Measurements from ENCODE around the gene NFATC3. TPM values are rescaled to one million over a fixed set of nuclear protein-coding genes. Genes with fewer than 3 reads are reported as not detected.
"Not testable (repeated sequence)": the region's sequence is repeated elsewhere in the genome, so short reads cannot be mapped to it uniquely, and the experiment has no call there.

The NFATC3 gene
- total RNA-seq, 2 experiments from 2014 or later, result 84.8 to 94.4 TPM

DNA sequence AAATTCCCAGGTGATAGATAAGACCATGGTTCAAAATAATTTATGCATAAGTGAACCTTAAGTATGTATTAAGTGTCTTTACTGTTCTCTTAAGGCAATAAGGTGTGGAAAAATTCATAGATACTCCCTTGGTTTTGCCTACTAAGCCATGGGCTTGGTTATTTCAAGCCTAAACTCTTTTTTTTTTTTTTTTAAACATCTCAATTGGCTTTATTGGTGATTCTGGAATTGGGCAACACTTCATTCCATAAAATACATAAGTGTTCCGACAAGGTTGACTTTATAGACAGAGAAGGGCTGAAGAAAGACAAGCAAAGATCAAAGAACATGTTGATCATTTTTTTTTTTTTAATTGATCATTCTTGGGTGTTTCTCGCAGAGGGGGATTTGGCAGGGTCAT, 77.2 kb downstream of the NFATC3 start:
- Histone ChIP-seq H3K9me3 (ENCODE audit: control insufficient read depth in 1 of 2, insufficient read depth in 1 of 2, low read length in 2 of 2) (no peaks in the 10 kb centered on the region), H3K4me1 (ENCODE audit: insufficient read depth, low read length) (no peaks in the 10 kb centered on the region), H3K4me3 (ENCODE audit: low read length) (no peak overlapping the region), H3K27me3 (ENCODE audit: control insufficient read depth in 1 of 2, insufficient read depth in 2 of 2, low read length in 2 of 2) (no peaks in the 10 kb centered on the region), H3K36me3 (ENCODE audit: insufficient read depth, low read length) (peaks cover 58% of the 10 kb centered on the region), H3K27ac (ENCODE audit: low read depth in 1 of 2, low read length in 2 of 2) (no peak overlapping the region)
- Mint-ChIP-seq H3K36me3 (ENCODE audit: low read depth) (peaks cover 67% of the 10 kb centered on the region), H3K27me3 (no peaks in the 10 kb centered on the region), H3K4me3 (no peak overlapping the region), H3K9me3 (no peaks in the 10 kb centered on the region), H3K4me1 (ENCODE audit: low read depth) (no peaks in the 10 kb centered on the region), H3K27ac (peak overlapping the region; percentile 38)
- intact Hi-C loops (cut with DNase I, micrococcal nuclease), result no loop called here
- TF ChIP-seq CTCF (IDR thresholded peaks at IDR 0.05), result no peak
- ChIA-PET CTCF (no interaction called here), POLR2A (no interaction called here)
- ATAC-seq (ENCODE audit: poor library complexity) (no peak), DNase-seq (no peak)

DNA sequence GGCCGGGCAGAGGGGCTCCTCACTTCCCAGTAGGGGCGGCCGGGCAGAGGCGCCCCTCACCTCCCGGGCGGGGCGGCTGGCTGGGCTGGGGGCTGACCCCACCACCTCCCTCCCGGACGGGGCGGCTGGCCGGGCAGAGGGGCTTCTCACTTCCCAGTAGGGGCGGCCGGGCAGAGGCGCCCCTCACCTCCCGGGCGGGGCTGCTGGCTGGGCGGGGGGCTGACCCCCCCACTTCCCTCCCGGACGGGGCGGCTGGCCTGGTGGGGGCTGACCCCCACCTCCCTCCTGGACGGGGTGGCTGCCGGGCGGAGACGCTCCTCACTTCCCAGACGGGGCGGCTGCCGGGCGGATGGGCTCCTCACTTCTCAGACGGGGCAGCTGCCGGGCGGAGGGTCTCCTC, 78.1 kb downstream of the NFATC3 start:
- H3K36me3 Mint-ChIP-seq (ENCODE audit: low read depth), result peaks cover 64% of the 10 kb centered on the region
- H3K27ac Mint-ChIP-seq; H3K4me3 Mint-ChIP-seq; CTCF ChIA-PET; H3K27me3 Mint-ChIP-seq; H3K9me3 Mint-ChIP-seq; H3K27me3 ChIP-seq (ENCODE audit: control insufficient read depth in 1 of 2, insufficient read depth in 2 of 2, low read length in 2 of 2); ATAC-seq (ENCODE audit: poor library complexity); H3K4me1 ChIP-seq (ENCODE audit: insufficient read depth, low read length); intact Hi-C loops (cut with DNase I, micrococcal nuclease); H3K9me3 ChIP-seq (ENCODE audit: control insufficient read depth in 1 of 2, insufficient read depth in 1 of 2, low read length in 2 of 2); H3K27ac ChIP-seq (ENCODE audit: low read depth in 1 of 2, low read length in 2 of 2); DNase-seq; H3K4me1 Mint-ChIP-seq (ENCODE audit: low read depth); H3K4me3 ChIP-seq (ENCODE audit: low read length); POLR2A ChIA-PET: not testable (repeated sequence)
- H3K36me3 ChIP-seq (ENCODE audit: insufficient read depth, low read length), result peaks cover 58% of the 10 kb centered on the region

DNA sequence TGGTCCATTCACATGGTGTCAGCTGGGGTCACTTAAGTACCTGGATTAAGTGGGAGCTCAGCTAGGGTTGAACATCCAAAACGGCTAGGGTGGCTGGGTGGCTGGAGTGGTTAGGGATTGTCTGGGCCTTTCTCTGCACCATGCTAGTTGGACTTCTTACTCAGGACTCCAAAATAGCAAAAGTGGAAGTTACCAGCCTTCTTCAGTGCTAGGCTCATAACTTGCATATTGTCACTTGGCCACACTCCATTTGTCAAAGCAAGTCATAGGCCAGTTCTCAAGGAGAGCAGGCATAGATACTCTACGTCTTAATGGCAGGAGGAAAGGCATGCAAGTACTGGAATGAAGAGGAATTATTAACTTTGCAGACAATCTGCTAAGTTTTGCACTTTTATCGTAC, 81.1 kb downstream of the NFATC3 start:
- Histone ChIP-seq H3K4me3 (ENCODE audit: low read length) (no peak overlapping the region), H3K4me1 (ENCODE audit: insufficient read depth, low read length) (no peaks in the 10 kb centered on the region), H3K27ac (ENCODE audit: low read depth in 1 of 2, low read length in 2 of 2) (no peak overlapping the region), H3K27me3 (ENCODE audit: control insufficient read depth in 1 of 2, insufficient read depth in 2 of 2, low read length in 2 of 2) (no peaks in the 10 kb centered on the region), H3K9me3 (ENCODE audit: control insufficient read depth in 1 of 2, insufficient read depth in 1 of 2, low read length in 2 of 2) (no peaks in the 10 kb centered on the region), H3K36me3 (ENCODE audit: insufficient read depth, low read length) (peaks cover 48% of the 10 kb centered on the region)
- CTCF ChIA-PET, result no interaction called here
- no peak overlapping the region for H3K4me3 Mint-ChIP-seq
- no peaks in the 10 kb centered on the region for H3K4me1 Mint-ChIP-seq (ENCODE audit: low read depth)
- POLR2A ChIA-PET, result no interaction called here
- no peaks in the 10 kb centered on the region for H3K27me3 Mint-ChIP-seq
- DNase-seq, result no peak
- H3K36me3 Mint-ChIP-seq (ENCODE audit: low read depth), result peaks cover 57% of the 10 kb centered on the region
- intact Hi-C loops (cut with DNase I, micrococcal nuclease), result loop anchor here in 1 of 2 experiments (5.0 kb wide), 1 partner anchor 74 kb away; no protein-coding TSS in a partner anchor
- H3K9me3 Mint-ChIP-seq, result no peaks in the 10 kb centered on the region
- no peak for TF ChIP-seq CTCF (IDR thresholded peaks at IDR 0.05)
- no peak for ATAC-seq (ENCODE audit: poor library complexity)
- H3K27ac Mint-ChIP-seq, result no peak overlapping the region

- Histone ChIP-seq H3K4me1 (ENCODE audit: insufficient read depth, low read length) (no peaks in the 10 kb centered on the region), H3K36me3 (ENCODE audit: insufficient read depth, low read length) (peaks cover 87% of the 10 kb centered on the region), H3K27me3 (ENCODE audit: control insufficient read depth in 1 of 2, insufficient read depth in 2 of 2, low read length in 2 of 2) (no peaks in the 10 kb centered on the region), H3K9me3 (ENCODE audit: control insufficient read depth in 1 of 2, insufficient read depth in 1 of 2, low read length in 2 of 2) (no peaks in the 10 kb centered on the region), H3K27ac (ENCODE audit: low read depth in 1 of 2, low read length in 2 of 2) (no peak overlapping the region), H3K4me3 (ENCODE audit: low read length) (no peak overlapping the region)
- ChIA-PET POLR2A (no interaction called here), CTCF (interaction anchor here (1.9 to 2.1 kb wide), 2 partner anchors 11 to 12 kb away, joined by 4 to 6 read pairs; no protein-coding TSS in a partner anchor)
- Mint-ChIP-seq H3K4me1 (ENCODE audit: low read depth) (peaks cover 12% of the 10 kb centered on the region), H3K4me3 (no peak overlapping the region), H3K27me3 (no peaks in the 10 kb centered on the region), H3K27ac (peak overlapping the region; percentile 70), H3K9me3 (no peaks in the 10 kb centered on the region), H3K36me3 (ENCODE audit: low read depth) (peaks cover 92% of the 10 kb centered on the region)
- DNase-seq (no peak), ATAC-seq (ENCODE audit: poor library complexity) (no peak)
- intact Hi-C loops (cut with DNase I, micrococcal nuclease), result loop anchor here in 1 of 2 experiments (5.0 kb wide), 2 partner anchors 42 to 48 kb away; no protein-coding TSS in a partner anchor
- TF ChIP-seq CTCF (IDR thresholded peaks at IDR 0.05), result no peak
Observed at GRCh38 chr16:68179196-68179795, 94.1 kb downstream of the NFATC3 start.
